Measurements from ENCODE around the gene AP3D1. TPM values are rescaled to one million over a fixed set of nuclear protein-coding genes. Genes with fewer than 3 reads are reported as not detected.

The AP3D1 gene
- total RNA-seq, 1 donor, result 121 TPM

DNA sequence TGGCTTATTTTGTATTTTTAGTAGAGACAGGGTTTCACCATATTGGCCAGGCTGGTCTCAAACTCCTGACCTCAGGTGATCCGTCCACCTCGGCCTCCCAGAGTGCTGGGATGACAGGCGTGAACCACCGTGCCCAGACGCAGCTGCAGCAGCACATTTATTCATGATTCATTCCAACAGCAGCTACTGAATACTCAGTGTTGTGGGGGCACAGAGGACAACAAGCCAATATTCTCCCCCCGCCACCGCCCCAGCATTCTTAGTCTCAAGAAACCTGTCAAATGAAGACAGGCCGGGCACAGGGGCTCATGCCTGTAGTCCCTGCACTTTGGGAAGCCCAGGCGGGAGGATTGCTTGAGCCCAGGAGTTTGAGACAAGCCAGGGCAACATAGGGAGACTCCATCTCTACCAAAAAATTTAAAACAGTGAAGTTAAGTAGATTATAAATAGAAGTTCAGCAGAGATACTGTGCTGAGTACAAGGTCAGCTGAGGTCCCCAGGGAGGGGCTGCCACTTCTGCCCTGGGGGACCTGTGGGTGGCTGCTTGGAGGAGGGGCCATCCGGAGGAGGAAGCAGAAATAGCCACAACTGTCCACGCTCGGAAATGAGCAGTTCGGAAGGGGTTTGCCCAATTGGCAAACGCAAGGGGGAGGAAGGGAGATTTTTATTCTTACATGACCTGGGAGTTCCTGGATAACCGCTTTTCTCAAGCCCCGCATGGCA lies 16.7 kb upstream of the AP3D1 start:
- peak; percentile 92 for DNase-seq (ENCODE audit: insufficient read length, low spot score, missing footprints)
- Histone ChIP-seq H3K79me2 (ENCODE audit: insufficient read depth, low read length) (peaks cover 70% of the 10 kb centered on the region), H4K20me1 (ENCODE audit: insufficient read depth, low read length) (peaks cover 47% of the 10 kb centered on the region), H3K36me3 (ENCODE audit: insufficient read depth, low read length) (peaks cover under 1% of the 10 kb centered on the region), H2AFZ (ENCODE audit: low read length) (no peak overlapping the region), H3K4me3 (ENCODE audit: insufficient read depth, low read length) (peak overlapping the region; percentile 33), H3K4me1 (ENCODE audit: insufficient read depth, low read length) (peaks cover 59% of the 10 kb centered on the region), H3K9me3 (ENCODE audit: low read depth, low read length) (no peaks in the 10 kb centered on the region), H3K27me3 (ENCODE audit: insufficient read depth, low read length) (no peaks in the 10 kb centered on the region), H3K27ac (ENCODE audit: low read depth, low read length) (peak overlapping the region; percentile 96), H3K4me2 (ENCODE audit: insufficient read depth, low read length) (peak overlapping the region; percentile 75)
- TF ChIP-seq, protein P1, sequence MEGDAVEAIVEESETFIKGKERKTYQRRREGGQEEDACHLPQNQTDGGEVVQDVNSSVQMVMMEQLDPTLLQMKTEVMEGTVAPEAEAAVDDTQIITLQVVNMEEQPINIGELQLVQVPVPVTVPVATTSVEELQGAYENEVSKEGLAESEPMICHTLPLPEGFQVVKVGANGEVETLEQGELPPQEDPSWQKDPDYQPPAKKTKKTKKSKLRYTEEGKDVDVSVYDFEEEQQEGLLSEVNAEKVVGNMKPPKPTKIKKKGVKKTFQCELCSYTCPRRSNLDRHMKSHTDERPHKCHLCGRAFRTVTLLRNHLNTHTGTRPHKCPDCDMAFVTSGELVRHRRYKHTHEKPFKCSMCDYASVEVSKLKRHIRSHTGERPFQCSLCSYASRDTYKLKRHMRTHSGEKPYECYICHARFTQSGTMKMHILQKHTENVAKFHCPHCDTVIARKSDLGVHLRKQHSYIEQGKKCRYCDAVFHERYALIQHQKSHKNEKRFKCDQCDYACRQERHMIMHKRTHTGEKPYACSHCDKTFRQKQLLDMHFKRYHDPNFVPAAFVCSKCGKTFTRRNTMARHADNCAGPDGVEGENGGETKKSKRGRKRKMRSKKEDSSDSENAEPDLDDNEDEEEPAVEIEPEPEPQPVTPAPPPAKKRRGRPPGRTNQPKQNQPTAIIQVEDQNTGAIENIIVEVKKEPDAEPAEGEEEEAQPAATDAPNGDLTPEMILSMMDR (IDR thresholded peaks at IDR 0.05; ENCODE audit: extremely low read depth, low read depth, low read length), result no peak

DNA sequence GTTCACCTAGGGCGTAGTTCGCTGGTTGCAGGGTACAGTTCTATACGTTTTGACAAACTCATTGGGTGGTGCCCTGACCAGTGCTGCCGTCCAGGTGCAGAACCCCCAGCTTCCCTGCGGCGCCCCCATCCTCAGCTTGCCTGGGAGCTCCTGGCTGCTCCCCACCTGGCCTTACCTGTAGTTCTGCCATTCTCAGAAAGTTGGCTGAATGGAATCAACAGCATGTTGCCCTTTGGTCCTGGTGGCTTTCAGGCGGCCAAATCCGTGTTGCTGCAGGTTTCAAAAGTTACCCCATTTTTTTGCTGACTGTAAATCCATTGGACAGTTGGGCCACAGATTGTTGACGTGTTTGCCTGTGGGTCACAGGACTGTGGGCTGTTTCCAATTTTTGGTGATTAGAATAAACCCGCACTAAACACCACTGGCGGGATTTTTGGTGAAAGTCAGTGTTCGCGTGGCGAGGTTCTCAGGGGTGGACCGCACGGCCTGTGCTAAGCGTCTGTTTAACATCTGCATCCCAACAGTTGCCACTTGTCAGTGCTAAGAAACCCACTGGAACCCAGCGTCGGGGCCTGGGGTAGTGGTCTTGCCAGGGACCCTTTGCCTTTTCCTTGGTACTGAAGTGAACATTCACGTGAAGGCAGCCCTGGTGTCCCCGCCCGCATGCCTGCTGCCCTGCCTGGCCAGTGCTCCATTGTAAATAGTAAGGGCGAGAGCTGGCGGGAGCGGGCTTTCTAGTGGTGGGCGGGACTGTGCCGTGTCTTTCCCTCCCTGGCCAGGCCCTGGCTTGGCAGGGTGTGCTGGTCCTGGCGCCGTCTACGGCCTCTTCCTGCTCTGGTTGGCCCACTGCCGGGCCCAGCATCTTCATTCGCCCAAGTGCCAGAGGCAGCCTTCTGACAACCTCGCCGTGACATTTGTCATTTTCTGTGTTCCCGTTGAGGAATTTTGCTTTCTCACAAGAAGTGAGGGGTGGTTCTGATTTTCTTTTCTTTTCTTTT lies 15.7 kb upstream of the AP3D1 start:
- Histone ChIP-seq H4K20me1 (ENCODE audit: insufficient read depth, low read length) (peaks cover 45% of the 10 kb centered on the region), H3K4me1 (ENCODE audit: insufficient read depth, low read length) (peaks cover 62% of the 10 kb centered on the region), H3K4me2 (ENCODE audit: insufficient read depth, low read length) (peak overlapping the region; percentile 75), H3K36me3 (ENCODE audit: insufficient read depth, low read length) (no peaks in the 10 kb centered on the region), H3K9me3 (ENCODE audit: low read depth, low read length) (no peaks in the 10 kb centered on the region), H3K4me3 (ENCODE audit: insufficient read depth, low read length) (peak overlapping the region; percentile 35), H3K79me2 (ENCODE audit: insufficient read depth, low read length) (peaks cover 60% of the 10 kb centered on the region), H2AFZ (ENCODE audit: low read length) (no peak overlapping the region), H3K27me3 (ENCODE audit: insufficient read depth, low read length) (no peaks in the 10 kb centered on the region), H3K27ac (ENCODE audit: low read depth, low read length) (peak overlapping the region; percentile 96)
- TF ChIP-seq, protein P1 (IDR thresholded peaks at IDR 0.05; ENCODE audit: extremely low read depth, low read depth, low read length), result no peak
- DNase-seq (ENCODE audit: insufficient read length, low spot score, missing footprints), result peak; percentile 96

DNA sequence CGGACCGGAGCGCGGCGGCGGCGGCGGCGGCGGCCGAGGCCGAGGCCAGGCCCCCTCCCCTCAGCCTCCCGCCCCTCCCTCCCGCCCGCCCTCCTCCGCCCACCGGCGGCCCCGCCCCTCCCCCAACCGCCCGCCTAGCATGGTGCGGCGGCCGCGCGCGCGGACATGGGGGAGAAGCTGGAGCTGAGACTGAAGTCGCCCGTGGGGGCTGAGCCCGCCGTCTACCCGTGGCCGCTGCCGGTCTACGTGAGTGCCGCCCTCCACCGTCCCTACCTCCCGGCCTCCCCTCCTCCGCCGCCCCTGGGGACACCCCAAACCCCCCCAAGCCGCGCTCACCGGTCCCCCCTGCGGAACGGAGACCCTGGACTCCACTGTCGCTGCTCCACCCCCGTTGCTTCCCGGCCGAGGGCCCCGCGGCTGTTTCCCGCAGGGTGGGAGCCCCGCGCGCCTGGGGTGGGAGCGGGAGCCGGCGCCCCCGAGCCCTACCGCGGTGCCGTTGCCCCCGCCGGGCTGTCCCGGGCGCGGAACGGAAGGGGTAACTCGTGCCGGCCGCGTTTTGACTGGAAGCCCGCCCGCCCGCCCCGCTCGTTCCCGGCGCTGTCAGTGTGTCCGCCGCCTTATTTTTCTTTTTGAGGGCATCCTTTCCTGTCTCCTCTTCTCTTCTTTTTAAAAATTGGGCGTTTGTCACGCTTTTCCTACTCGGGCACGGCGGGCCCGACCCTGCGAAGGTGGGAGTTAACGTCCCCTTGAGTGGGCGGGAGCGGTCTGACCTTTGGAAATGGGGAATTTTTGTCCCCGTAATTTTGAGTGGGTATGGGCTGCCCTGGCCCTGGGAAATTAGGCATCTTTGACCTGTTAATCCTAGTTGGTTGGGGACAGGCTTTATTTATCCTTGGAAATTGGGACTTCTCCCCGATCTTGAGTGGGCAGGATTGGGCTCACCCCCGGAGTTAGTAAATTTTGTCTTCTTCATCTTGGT lies 12.9 kb upstream of the AP3D1 start:
- TF ChIP-seq, protein P1 (IDR thresholded peaks at IDR 0.05; ENCODE audit: extremely low read depth, low read depth, low read length), result no peak
- Histone ChIP-seq H3K9me3 (ENCODE audit: low read depth, low read length) (no peaks in the 10 kb centered on the region), H3K4me1 (ENCODE audit: insufficient read depth, low read length) (peaks cover 43% of the 10 kb centered on the region), H3K4me3 (ENCODE audit: insufficient read depth, low read length) (peak overlapping the region; percentile 90), H3K36me3 (ENCODE audit: insufficient read depth, low read length) (no peaks in the 10 kb centered on the region), H4K20me1 (ENCODE audit: insufficient read depth, low read length) (peaks cover 22% of the 10 kb centered on the region), H3K27ac (ENCODE audit: low read depth, low read length) (peak overlapping the region; percentile 78), H3K79me2 (ENCODE audit: insufficient read depth, low read length) (peaks cover 33% of the 10 kb centered on the region), H3K27me3 (ENCODE audit: insufficient read depth, low read length) (no peaks in the 10 kb centered on the region), H2AFZ (ENCODE audit: low read length) (no peak overlapping the region), H3K4me2 (ENCODE audit: insufficient read depth, low read length) (peak overlapping the region; percentile 91)
- DNase-seq (ENCODE audit: insufficient read length, low spot score, missing footprints), result peak; percentile 95
